WTC11 (cell line): ENCODE results near the gene BTBD10.

Source experiments
- CTCF ChIP-seq: fragments of 200-600 bp; IDR thresholded peaks from 2 replicates; pipeline ENCODE4 v1.8.0; 2022; ENCODE audit warnings: antibody characterized with exemption
- JUN ChIP-seq: sonication (generic); formaldehyde crosslinking; IDR thresholded peaks from 2 replicates; pipeline ENCODE4 v1.8.0; 2023; ENCODE audit warnings: mild to moderate bottlenecking, missing genetic modification reagents
- ZNF512 ChIP-seq: sonication (generic); formaldehyde crosslinking; IDR thresholded peaks from 2 replicates; pipeline ENCODE4 v1.8.1; 2022; ENCODE audit warnings: missing genetic modification reagents, borderline replicate concordance

GRCh38 chr11:13421561-13421960 is 41.5 kb downstream of the BTBD10 start:
- TF ChIP-seq JUN (CRISPR knock-in tag) (no peak), ZNF512 (no peak), CTCF (no peak)
